Glomerular visceral epithelial cell (primary cell): Measurements from ENCODE around the gene DENND4C.
"Not testable (repeated sequence)": the region's sequence is repeated elsewhere in the genome, so short reads cannot be mapped to it uniquely, and the experiment has no call there.

ENCODE experiments used
- DNase-seq: peaks from one replicate; pipeline ENCODE4 v3.0.0-alpha.2; 2016; ENCODE audit errors: extremely low spot score

Gene DENND4C

DNA sequence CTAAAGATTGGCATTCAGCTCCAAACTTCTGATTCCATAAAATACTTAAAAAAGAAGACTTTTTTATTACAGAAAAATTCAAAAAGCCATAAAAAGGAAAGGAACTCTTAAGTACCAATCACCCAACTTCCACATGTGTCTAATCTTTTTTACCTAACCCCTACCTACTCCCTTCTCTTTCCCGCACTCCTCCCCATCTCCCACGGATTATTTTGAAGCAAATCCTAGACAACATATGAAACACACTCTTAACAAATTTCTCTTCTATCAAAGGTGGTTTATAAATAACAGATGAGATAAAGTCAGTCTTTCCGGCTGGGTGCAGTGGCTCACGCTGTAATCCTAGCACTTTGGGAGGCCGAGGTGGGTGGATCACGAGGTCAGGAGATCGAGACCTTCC, 5.9 kb upstream of the DENND4C start:
- no peak for DNase-seq

DNA sequence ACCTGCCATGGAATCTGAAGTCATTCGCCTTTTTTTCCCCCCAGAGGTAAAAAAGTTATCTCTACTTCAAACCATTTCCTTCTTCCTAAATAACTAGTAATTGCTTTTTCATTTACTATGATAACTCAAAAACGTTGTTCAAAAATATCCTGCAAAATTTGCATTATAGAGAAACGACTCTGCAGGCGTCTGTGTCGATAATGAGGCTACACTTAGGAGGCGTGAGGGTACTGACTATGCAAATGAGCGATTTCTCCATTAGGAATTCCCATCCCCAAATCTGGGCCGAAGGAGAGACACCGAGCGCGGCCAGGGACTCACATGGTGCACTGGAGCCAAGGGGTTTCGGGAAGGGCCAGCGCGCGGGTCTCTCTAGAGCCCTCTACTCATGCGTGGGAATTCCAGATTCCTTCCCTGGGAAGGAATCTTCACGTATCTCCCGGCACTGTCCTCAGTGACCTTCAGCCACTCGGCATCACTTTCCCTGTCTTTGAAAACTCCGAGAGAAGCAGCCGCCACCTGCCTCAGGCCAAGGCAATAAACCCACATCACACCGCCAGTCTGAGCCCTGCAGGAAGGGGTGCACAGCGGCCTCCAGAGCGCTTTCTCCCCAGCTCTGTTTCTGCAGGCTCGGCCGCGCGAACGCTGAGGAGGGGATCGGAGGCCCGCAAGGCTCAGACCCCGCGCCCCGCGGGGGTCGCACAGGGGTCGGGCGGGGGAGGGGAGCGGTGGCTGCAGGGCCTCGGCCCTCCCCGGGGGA, 718 bp upstream of the DENND4C start:
- DNase-seq, result peak; percentile 62

GRCh38 chr9:19231126-19231903, 822 bp downstream of the DENND4C start:
- DNase-seq, result peak; percentile 36

- peak; percentile 12 for DNase-seq
These were observed 1.7 kb downstream of the DENND4C start for GRCh38 chr9:19231904-19232822.

DNA sequence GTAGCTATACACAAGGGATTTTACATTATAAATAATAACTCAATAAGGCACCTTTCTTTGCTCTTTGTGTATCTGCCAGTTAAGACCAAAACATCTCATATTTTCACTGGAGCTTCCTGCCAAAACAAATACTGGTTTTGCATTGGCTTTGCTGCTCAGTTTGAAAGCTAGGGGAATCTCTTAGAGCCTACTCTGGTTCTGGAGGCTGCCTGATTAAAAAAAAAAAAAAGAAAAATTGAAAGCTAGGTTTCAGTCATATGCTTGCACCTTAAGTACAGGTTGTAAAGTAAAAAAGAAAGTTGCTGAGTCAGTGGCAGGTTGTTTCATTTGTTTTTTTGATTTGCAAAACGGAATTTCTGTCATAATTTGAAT, 2.3 kb downstream of the DENND4C start:
- DNase-seq, result peak; percentile 7

GRCh38 chr9:19233344-19233743, 2.9 kb downstream of the DENND4C start:
- DNase-seq, result no peak

- DNase-seq, result no peak
These were observed 9.5 kb downstream of the DENND4C start for GRCh38 chr9:19239955-19240354.

GRCh38 chr9:19241728-19242127, 11.2 kb downstream of the DENND4C start:
- no peak for DNase-seq

DNA sequence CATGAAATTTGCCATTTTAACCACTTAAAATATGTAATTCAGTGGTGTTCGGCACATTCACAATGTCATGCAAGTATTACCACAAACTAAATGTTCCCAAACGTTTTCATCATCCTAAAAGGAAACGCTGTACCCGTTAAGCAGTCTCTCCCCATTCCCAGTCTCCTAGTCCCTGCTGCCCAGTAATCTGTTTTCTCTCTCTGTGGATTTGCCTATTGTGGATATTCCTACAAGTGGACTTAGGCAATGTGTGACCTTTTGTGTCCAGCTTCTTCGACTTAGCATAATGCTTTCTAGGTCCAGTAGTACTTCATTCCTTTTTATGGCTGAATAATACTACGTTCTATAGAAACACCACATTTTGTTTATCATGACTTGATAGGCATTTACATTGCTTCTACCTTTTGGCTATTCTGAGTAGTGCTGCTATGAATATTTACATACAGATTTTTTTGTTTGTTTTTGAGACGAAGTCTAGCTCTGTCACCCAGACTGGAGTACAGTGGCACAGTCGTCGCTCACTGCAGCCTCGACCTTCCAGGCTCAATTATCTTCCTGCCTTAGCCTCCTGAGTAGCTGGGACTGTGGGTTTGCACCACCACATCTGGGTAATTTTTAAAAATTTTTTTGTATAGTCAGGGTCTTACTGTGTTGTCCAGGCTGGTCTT, 13.0 kb downstream of the DENND4C start:
- no peak for DNase-seq

DNA sequence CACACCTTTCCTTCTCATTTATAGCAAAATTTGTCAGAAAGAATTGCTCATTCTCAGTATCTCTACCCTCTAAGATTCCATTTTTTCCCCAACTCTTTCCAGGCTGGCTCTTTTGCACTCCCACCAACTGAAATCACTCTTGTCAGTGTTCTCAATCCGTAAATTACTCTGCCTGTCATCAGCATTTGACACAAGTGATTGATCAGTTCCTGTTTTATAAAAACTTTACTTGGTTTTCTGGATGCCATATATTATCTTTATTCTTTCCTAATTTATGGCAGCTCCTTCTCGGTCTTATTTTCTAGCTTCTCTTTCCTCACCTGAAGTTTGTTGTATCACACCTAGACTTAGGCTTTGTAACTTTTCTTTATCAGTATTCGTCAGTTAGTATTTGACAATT, 16.4 kb downstream of the DENND4C start:
- DNase-seq, result no peak

DNA sequence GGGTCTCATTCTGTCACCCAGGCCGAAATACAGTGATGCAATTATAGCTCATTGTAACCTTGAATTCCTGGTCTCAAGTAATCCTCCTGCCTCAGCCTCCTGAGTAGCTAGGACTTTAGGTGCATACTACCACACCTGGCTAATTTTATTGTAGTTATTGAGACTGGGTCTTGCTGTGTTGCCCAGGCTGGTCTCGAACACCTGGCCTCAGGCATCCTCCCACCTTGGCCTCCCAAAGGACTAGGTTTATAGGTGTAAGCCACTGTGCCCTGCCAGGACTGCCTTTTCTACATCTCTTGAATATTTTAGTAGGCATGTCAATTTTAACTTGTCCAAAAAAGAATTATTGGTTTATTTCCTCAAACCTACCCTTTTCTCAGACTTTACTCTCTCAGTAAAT, 16.9 kb downstream of the DENND4C start:
- DNase-seq, result no peak

GRCh38 chr9:19250346-19250745, 19.9 kb downstream of the DENND4C start:
- DNase-seq, result not testable (repeated sequence)

GRCh38 chr9:19251203-19251602, 20.7 kb downstream of the DENND4C start:
- DNase-seq, result not testable (repeated sequence)

DNA sequence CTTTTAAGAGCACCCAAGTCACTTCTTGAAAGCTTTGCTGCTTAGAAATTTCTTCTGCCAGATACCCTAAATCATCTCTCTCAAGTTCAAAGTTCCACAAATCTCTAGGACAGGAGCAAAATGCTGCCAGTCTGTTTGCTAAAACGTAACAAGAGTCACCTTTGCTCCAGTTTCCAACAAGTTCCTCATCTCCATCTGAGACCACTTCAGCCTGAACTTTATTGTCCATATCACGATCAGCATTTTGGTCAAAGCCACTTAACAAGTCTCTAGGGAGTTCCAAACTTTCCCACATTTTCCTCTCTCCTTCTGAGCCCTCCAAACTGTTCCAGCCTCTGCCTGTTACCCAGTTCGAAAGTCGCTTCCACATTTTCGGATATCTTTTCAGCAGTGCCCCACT, 21.1 kb downstream of the DENND4C start:
- not testable (repeated sequence) for DNase-seq

DNA sequence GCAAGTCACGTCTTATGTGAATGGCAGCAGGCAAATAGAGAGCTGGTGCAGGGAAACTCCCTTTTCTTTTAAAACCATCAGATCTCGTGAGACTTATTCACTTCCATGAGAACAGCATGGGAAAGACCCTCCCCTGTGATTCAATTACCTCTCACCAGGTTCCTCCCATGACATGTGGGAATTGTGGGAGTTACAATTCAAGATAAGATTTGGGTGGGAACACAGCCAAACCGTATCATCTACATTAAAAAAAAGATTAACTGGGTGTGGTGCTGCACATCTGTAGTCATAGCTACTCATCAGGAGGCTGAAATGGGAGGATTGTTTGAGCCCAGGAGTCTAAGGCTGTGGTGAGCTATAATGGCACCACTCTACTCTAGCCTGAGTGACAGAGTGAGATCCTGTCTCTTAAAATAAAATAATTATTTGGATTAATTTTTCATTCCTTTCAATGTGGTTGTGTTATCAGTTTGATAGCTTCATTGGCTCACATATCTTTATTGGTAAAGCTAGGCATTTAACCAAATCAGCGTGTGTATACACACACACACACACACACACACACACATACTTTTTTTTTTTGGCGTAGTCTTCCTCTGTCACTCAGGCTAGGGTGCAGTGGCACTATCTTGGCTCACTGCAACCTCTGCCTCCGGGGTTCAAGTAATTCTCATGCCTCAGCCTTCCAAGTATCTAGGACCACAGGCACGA, 21.8 kb downstream of the DENND4C start:
- DNase-seq, result no peak

DNA sequence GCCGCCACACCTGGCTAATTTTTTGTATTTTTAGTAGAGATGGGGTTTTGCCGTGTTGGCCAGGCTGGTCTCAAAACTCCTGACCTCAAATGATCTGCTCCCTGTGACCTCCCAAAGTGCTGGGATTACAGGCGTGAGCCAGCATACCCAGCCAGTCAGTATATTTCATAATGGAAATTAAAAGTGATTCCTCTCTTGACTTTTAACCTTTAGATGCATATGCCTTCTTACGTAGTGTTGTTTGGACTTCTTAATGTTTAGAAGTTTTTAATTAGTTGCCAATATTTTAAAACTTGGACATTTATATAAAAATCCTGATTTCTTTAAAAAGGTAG, 22.4 kb downstream of the DENND4C start:
- no peak for DNase-seq

DNA sequence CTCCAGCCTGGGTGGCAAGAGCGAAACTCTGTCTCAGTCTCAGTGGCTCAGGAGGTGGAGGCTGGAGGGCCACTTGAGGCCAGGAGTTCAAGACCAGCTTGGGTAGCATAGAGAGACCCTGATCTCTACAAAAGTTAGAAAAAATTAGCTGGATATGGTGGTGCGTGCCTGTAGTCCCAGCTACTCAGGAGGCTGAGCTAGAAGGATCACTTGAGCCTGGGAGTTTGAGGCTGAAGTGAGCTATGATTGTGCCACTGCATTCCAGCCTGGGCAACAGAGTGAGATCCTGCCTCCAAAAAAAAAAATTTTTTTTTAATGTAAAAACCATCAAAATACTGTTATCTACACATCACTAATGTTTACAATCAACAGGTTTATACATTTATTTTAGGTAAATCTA, 24.6 kb downstream of the DENND4C start:
- DNase-seq, result no peak

DNA sequence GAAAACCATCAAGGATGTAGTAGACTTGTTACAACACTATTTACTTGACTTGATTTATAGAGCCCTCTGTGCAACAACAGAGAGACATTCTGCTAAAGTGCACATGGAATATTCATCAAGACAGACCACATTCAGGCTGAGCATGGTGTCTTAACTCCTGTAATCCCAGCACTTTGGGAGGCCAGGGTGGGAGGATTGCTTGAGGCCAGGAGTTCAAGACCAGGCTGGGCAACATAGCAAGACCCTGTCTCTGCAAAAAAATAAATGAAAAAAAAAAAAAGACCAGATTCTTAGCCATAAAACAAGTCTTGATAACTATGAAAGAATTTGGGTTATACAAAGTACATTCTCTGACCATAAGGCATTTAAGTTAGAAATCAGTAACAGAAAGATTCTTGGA, 25.3 kb downstream of the DENND4C start:
- no peak for DNase-seq

DNA sequence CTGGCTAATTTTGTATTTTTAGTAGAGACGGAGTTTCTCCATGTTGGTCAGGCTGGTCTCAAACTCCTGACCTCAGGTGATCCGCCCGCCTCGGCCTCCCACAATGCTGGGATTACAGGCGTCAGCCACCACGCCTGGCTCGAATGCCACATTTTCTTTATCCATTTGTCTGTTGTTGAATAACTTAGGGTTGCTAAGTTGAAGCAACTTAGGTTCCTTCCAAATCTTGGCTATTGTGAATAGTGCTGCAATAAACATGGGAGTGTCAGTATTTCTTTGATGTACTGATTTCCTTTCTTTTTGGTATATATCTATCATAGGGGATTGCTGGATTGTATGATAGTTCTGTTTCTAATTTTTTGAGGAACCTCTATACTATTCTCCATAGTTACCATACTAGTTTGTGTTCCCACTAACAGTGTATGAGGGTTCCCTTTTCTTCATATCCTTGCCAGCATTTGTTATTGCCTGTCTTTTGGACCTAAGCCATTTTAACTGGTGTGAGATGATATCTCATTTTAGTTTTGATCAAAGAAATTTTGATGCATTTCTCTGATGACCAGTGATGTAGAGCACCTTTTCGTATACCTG, 29.3 kb downstream of the DENND4C start:
- not testable (repeated sequence) for DNase-seq

GRCh38 chr9:19265602-19266001, 35.1 kb downstream of the DENND4C start:
- not testable (repeated sequence) for DNase-seq
